ENCODE measurements around the gene FAM200C. TPM values are rescaled to one million over a fixed set of nuclear protein-coding genes. Genes with fewer than 3 reads are reported as not detected.

FAM200C gene
- total and polyA plus RNA-seq, 9 of the 15 experiments (the other 6 are each of a cell fraction or from before 2014, with no cell fraction given) = 1.3 to 7.0 (median 1.8) TPM

DNA sequence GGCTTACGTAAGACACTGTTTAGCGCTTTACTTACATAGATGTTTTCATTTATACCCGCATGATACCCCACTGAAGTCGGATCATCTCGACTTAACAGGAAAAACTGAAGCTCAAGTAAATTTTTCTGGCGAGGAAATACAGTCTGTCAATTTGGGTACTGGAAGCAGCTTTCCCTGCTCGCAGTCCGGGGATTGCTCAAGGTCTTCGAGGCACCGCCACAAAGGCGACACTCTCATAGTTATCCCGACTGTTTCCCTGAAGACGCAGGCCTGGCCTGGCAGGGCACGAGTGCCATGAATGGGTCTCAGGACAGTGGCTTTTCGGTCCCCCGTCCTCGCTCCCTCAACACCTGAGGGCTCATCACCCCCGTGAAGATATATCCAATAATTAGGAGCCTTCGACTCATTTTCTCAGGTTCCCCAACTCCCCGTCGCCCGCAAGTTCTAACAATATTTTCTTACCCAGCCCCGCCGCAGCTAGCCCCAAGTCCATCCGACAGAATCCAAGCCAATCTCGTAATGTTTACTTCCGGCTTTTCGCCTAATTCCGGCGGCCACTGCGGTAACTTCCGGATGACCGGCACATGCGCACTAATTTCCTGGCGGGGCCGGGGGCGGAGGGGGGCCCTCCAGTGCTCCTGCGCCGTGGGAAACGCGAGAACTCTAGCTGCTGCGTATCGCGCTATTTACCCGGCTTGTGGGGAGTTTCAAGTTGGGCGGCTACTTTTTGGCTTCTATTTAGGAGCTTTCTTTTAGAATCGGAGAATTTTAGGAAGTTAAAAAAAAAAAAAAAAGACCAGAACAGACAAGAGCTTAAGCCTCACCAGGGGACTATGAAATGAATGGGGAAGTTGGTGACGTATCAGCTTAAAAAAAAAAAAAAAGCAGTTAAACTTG, 19.0 kb upstream of the FAM200C start, which contains the start of gene SLU7 (continued):
- TF ChIP-seq, protein P1, sequence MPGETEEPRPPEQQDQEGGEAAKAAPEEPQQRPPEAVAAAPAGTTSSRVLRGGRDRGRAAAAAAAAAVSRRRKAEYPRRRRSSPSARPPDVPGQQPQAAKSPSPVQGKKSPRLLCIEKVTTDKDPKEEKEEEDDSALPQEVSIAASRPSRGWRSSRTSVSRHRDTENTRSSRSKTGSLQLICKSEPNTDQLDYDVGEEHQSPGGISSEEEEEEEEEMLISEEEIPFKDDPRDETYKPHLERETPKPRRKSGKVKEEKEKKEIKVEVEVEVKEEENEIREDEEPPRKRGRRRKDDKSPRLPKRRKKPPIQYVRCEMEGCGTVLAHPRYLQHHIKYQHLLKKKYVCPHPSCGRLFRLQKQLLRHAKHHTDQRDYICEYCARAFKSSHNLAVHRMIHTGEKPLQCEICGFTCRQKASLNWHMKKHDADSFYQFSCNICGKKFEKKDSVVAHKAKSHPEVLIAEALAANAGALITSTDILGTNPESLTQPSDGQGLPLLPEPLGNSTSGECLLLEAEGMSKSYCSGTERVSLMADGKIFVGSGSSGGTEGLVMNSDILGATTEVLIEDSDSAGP (CRISPR knock-in tag; IDR thresholded peaks at IDR 0.05) = no peak
- TF ChIP-seq ZNF41 (CRISPR knock-in tag; conservative IDR thresholded peaks at IDR 0.05) (no peak), ZNF274 (IDR thresholded peaks at IDR 0.05; ENCODE audit: borderline replicate concordance, low read depth, low read length) (no peak), ZNF696 (CRISPR knock-in tag; conservative IDR thresholded peaks at IDR 0.05) (no peak), TEAD4 (IDR thresholded peaks at IDR 0.05; ENCODE audit: low read length) (no peak), TEAD4 (CRISPR knock-in tag; IDR thresholded peaks at IDR 0.05; ENCODE audit: borderline replicate concordance) (no peak), USF2 (CRISPR knock-in tag; IDR thresholded peaks at IDR 0.05) (no peak), ARID3B (CRISPR knock-in tag; IDR thresholded peaks at IDR 0.05; ENCODE audit: borderline replicate concordance) (no peak), BDP1 (IDR thresholded peaks at IDR 0.05; ENCODE audit: insufficient read depth, insufficient read length) (no peak), ZNF583 (CRISPR knock-in tag; IDR thresholded peaks at IDR 0.05) (no peak), C11orf30 (IDR thresholded peaks at IDR 0.05; ENCODE audit: low read depth) (peak; percentile 50), ZNF175 (CRISPR knock-in tag; IDR thresholded peaks at IDR 0.05; ENCODE audit: low read depth) (peak; percentile 48; the same call in 1 of the 2 replicates), GTF2E2 (tag; IDR thresholded peaks at IDR 0.05) (no peak), ZNF133 (CRISPR knock-in tag; IDR thresholded peaks at IDR 0.05) (no peak), PHF8 (IDR thresholded peaks at IDR 0.05; ENCODE audit: borderline replicate concordance, low read length) (peak; percentile 75; the same call in 1 of the 2 replicates), CCNT2 (IDR thresholded peaks at IDR 0.05; ENCODE audit: borderline replicate concordance, extremely low read depth, insufficient read length, low read depth, low read length) (no peak)
- TF ChIP-seq, protein P2, sequence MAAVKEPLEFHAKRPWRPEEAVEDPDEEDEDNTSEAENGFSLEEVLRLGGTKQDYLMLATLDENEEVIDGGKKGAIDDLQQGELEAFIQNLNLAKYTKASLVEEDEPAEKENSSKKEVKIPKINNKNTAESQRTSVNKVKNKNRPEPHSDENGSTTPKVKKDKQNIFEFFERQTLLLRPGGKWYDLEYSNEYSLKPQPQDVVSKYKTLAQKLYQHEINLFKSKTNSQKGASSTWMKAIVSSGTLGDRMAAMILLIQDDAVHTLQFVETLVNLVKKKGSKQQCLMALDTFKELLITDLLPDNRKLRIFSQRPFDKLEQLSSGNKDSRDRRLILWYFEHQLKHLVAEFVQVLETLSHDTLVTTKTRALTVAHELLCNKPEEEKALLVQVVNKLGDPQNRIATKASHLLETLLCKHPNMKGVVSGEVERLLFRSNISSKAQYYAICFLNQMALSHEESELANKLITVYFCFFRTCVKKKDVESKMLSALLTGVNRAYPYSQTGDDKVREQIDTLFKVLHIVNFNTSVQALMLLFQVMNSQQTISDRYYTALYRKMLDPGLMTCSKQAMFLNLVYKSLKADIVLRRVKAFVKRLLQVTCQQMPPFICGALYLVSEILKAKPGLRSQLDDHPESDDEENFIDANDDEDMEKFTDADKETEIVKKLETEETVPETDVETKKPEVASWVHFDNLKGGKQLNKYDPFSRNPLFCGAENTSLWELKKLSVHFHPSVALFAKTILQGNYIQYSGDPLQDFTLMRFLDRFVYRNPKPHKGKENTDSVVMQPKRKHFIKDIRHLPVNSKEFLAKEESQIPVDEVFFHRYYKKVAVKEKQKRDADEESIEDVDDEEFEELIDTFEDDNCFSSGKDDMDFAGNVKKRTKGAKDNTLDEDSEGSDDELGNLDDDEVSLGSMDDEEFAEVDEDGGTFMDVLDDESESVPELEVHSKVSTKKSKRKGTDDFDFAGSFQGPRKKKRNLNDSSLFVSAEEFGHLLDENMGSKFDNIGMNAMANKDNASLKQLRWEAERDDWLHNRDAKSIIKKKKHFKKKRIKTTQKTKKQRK (IDR thresholded peaks at IDR 0.05; ENCODE audit: borderline replicate concordance, low read depth, low read length) = no peak

All from K562 (cell line).